Measurements from ENCODE around the gene FAAP20. TPM values are rescaled to one million over a fixed set of nuclear protein-coding genes. Genes with fewer than 3 reads are reported as not detected.

Gene FAAP20
- total and polyA plus RNA-seq, 10 of the 15 experiments (the other 5 are each of a cell fraction or from before 2014, with no cell fraction given) = 0.79 to 91.8 (median 20.9) TPM

GRCh38 chr1:2233997-2234761 lies 39.6 kb upstream of the FAAP20 start:
- H4K20me1 ChIP-seq (ENCODE audit: control insufficient read depth, insufficient read depth) = 0 out of 2 replicates have a peak, but pooled peaks cover 8% of the 10 kb centered on the region
- H3K4me3 ChIP-seq = peak overlapping the region; percentile 57; the same call in 1 of the 2 replicates
- FAIRE-seq = no peak

DNA sequence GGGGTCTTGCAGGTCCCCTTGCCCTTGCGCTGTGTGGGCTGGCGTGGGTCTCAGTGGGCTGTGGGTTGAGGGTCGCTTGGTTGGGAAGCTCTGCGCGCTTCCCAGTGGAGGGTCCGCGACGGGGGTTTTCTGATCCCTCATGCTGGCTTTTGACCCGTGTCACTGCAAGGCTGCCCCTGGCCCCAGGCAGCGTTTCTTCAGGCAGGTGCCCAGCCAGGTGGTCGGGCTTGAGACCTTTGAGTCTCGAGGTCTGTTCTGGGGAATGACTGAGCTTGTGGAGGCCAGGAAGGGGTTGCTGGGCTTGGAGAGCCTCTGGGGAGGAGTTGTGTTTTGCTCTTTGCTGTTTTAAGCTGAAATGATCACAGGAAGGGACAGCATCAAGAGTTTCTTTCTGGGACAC lies 38.9 kb upstream of the FAAP20 start:
- Histone ChIP-seq H3K79me2 (ENCODE audit: control insufficient read depth, insufficient read depth, low read length) (peaks cover 74% of the 10 kb centered on the region), H4K20me1 (ENCODE audit: control insufficient read depth, insufficient read depth) (0 out of 2 replicates have a peak, but pooled peaks cover 8% of the 10 kb centered on the region), H3K9ac (ENCODE audit: control insufficient read depth, insufficient read depth, low read length) (peak overlapping the region; percentile 34; the same call in 1 of the 2 replicates), H3K36me3 (ENCODE audit: control insufficient read depth in 2 of 2, insufficient read depth in 2 of 2, low read length in 1 of 2) (peaks cover 0 to 2% of the 10 kb centered on the region in 2 experiments; a peak in 2 of 4 replicates), H3K9me3 (replicated peaks; ENCODE audit: control insufficient read depth, insufficient read depth, low read length) (no peaks in the 10 kb centered on the region), H3K4me3 (peak overlapping the region; percentile 57; the same call in 1 of the 2 replicates), H3K27me3 (replicated peaks in 1 of 2; ENCODE audit: control insufficient read depth in 2 of 2, insufficient read depth in 2 of 2, low read length in 1 of 2) (no peaks in the 10 kb centered on the region), H3K4me2 (ENCODE audit: control insufficient read depth, insufficient read depth) (peak overlapping the region; percentile 88), H3K4me1 (ENCODE audit: control insufficient read depth, insufficient read depth, low read length) (peaks cover 34% of the 10 kb centered on the region), H2AFZ (ENCODE audit: control insufficient read depth, low read depth, low read length) (no peak overlapping the region), H3K27ac (ENCODE audit: control insufficient read depth, insufficient read depth) (peak overlapping the region; percentile 61; the same call in 1 of the 2 replicates)
- BruUV-seq (replicated peaks) = no TSS peak
- POLR2A ChIA-PET = interaction anchor here (0.7 to 1.5 kb wide), 2 partner anchors 10 to 67 kb away, joined by 3 read pairs; no protein-coding TSS in a partner anchor
- RAD21 ChIA-PET (ENCODE audit: unreplicated experiment) = interaction anchor here (1.5 to 3.0 kb wide), 3 partner anchors 29 to 83 kb away, joined by 4 to 13 read pairs (median 4); no protein-coding TSS in a partner anchor
- 64% methylated on average over 12 of the region's 12 CpGs for WGBS (ENCODE audit: insufficient coverage, insufficient replicate concordance, low lambda C conversion rate, missing lambda C conversion rate)
- intact Hi-C loops (cut with micrococcal nuclease; ENCODE audit: unreplicated experiment) = loop anchor here (10.0 kb wide), 1 partner anchor 61 kb away; no protein-coding TSS in a partner anchor
- ATAC-seq = no peak
- SMC1A ChIA-PET (ENCODE audit: uncharacterized antibody, unreplicated experiment) = interaction anchor here (0.6 to 1.6 kb wide), 3 partner anchors 14 to 82 kb away, joined by 3 to 4 read pairs (median 3); partner anchors contain the start of gene FAAP20
- no peak for DNase-seq (ENCODE audit: low read depth, low spot score)
- CTCF ChIA-PET = interaction anchor here (0.6 to 1.9 kb wide), 4 partner anchors 9 to 146 kb away, joined by 3 to 8 read pairs (median 3); partner anchors contain the start of gene FAAP20
- FAIRE-seq = no peak
- in situ Hi-C loops (cut with MboI) = no loop called here
- no peak for TF ChIP-seq FOXM1 (IDR thresholded peaks at IDR 0.05; ENCODE audit: low read depth, low read length)
- TF ChIP-seq IKZF1 (conservative IDR thresholded peaks at IDR 0.05) = no peak
- no peak for TF ChIP-seq SMAD1 (IDR thresholded peaks at IDR 0.05; ENCODE audit: low read depth, partially characterized antibody)
- no peak for TF ChIP-seq YY1 (IDR thresholded peaks at IDR 0.05; ENCODE audit: low read depth, low read length)
- no peak for TF ChIP-seq ZNF274 (IDR thresholded peaks at IDR 0.05; ENCODE audit: insufficient read depth, insufficient read length)
- TF ChIP-seq, protein P1, sequence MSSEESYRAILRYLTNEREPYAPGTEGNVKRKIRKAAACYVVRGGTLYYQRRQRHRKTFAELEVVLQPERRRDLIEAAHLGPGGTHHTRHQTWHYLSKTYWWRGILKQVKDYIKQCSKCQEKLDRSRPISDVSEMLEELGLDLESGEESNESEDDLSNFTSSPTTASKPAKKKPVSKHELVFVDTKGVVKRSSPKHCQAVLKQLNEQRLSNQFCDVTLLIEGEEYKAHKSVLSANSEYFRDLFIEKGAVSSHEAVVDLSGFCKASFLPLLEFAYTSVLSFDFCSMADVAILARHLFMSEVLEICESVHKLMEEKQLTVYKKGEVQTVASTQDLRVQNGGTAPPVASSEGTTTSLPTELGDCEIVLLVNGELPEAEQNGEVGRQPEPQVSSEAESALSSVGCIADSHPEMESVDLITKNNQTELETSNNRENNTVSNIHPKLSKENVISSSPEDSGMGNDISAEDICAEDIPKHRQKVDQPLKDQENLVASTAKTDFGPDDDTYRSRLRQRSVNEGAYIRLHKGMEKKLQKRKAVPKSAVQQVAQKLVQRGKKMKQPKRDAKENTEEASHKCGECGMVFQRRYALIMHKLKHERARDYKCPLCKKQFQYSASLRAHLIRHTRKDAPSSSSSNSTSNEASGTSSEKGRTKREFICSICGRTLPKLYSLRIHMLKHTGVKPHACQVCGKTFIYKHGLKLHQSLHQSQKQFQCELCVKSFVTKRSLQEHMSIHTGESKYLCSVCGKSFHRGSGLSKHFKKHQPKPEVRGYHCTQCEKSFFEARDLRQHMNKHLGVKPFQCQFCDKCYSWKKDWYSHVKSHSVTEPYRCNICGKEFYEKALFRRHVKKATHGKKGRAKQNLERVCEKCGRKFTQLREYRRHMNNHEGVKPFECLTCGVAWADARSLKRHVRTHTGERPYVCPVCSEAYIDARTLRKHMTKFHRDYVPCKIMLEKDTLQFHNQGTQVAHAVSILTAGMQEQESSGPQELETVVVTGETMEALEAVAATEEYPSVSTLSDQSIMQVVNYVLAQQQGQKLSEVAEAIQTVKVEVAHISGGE (CRISPR knock-in tag; IDR thresholded peaks at IDR 0.05) = no peak
- TF ChIP-seq ATF2 (IDR thresholded peaks at IDR 0.05; ENCODE audit: low read length) = no peak

More at GRCh38 chr1:2233997-2234761, 39.6 kb upstream of the FAAP20 start:
- ChIA-PET POLR2A (interaction anchor here (0.7 to 1.6 kb wide), 5 partner anchors 10 to 81 kb away, joined by 3 to 4 read pairs (median 3); no protein-coding TSS in a partner anchor), CTCF (interaction anchor here (0.6 to 1.9 kb wide), 10 partner anchors 8 to 147 kb away, joined by 3 to 8 read pairs (median 3); partner anchors contain the start of gene FAAP20), SMC1A (ENCODE audit: uncharacterized antibody, unreplicated experiment) (interaction anchor here (0.6 to 1.6 kb wide), 6 partner anchors 14 to 81 kb away, joined by 3 to 4 read pairs (median 3); partner anchors contain the start of gene FAAP20), RAD21 (ENCODE audit: unreplicated experiment) (interaction anchor here (0.7 to 3.0 kb wide), 5 partner anchors 29 to 1220 kb away, joined by 3 to 13 read pairs (median 4); no protein-coding TSS in a partner anchor)
- DNase-seq (ENCODE audit: low read depth, low spot score) (no peak), ATAC-seq (peak; percentile 79)
- in situ Hi-C loops (cut with MboI) (no loop called here), intact Hi-C loops (cut with micrococcal nuclease; ENCODE audit: unreplicated experiment) (loop anchor here (10.0 kb wide), 1 partner anchor 61 kb away; no protein-coding TSS in a partner anchor)
- H2AFZ ChIP-seq (ENCODE audit: control insufficient read depth, low read depth, low read length) = peak overlapping the region; percentile 19; the same call in 1 of the 2 replicates
- H3K79me2 ChIP-seq (ENCODE audit: control insufficient read depth, insufficient read depth, low read length) = peaks cover 69% of the 10 kb centered on the region
- peaks cover 0 to 2% of the 10 kb centered on the region in 2 experiments; a peak in 2 of 4 replicates for H3K36me3 ChIP-seq (ENCODE audit: control insufficient read depth in 2 of 2, insufficient read depth in 2 of 2, low read length in 1 of 2)
- no peaks in the 10 kb centered on the region for H3K9me3 ChIP-seq (replicated peaks; ENCODE audit: control insufficient read depth, insufficient read depth, low read length)
- TF ChIP-seq TCF7 (IDR thresholded peaks at IDR 0.05; ENCODE audit: borderline replicate concordance) (no peak), BRCA1 (IDR thresholded peaks at IDR 0.05; ENCODE audit: low read depth, low read length) (no peak), NFXL1 (IDR thresholded peaks at IDR 0.05; ENCODE audit: borderline replicate concordance) (no peak), CBX5 (IDR thresholded peaks at IDR 0.05; ENCODE audit: low read depth) (no peak), ZNF274 (IDR thresholded peaks at IDR 0.05; ENCODE audit: insufficient read depth, insufficient read length) (no peak)
- BruUV-seq (replicated peaks) = no TSS peak
- H3K4me2 ChIP-seq (ENCODE audit: control insufficient read depth, insufficient read depth) = peak overlapping the region; percentile 88
- H3K9ac ChIP-seq (ENCODE audit: control insufficient read depth, insufficient read depth, low read length) = peak overlapping the region; percentile 64
- peak overlapping the region; percentile 61 for H3K27ac ChIP-seq (ENCODE audit: control insufficient read depth, insufficient read depth)
- WGBS (ENCODE audit: insufficient coverage, insufficient replicate concordance, low lambda C conversion rate, missing lambda C conversion rate) = 11% methylated on average over 27 of the region's 27 CpGs
- no peaks in the 10 kb centered on the region for H3K27me3 ChIP-seq (replicated peaks in 1 of 2; ENCODE audit: control insufficient read depth in 2 of 2, insufficient read depth in 2 of 2, low read length in 1 of 2)
- peaks cover 34% of the 10 kb centered on the region for H3K4me1 ChIP-seq (ENCODE audit: control insufficient read depth, insufficient read depth, low read length)

All from GM12878 (cell line).